H9 (cell line): ENCODE measurements around the gene OR2V1. TPM values are rescaled to one million over a fixed set of nuclear protein-coding genes. Genes with fewer than 3 reads are reported as not detected.

Experiments used
- DNase-seq: peaks from one replicate; pipeline ENCODE4 v3.0.0-alpha.2; 2017
- H2AFZ ChIP-seq: one replicate; pipeline ENCODE4 v1.6.1; 2013; ENCODE audit warnings: mild to moderate bottlenecking, low read length, control low read depth, moderate library complexity
- H2AK5ac ChIP-seq: 2 replicates; pipeline ENCODE4 v1.6.1; 2013; ENCODE audit warnings: low read length, control low read depth, mixed read lengths; ENCODE audit not compliant: insufficient read length
- H2BK120ac ChIP-seq: one replicate; pipeline ENCODE4 v1.6.1; 2013; ENCODE audit warnings: low read depth, mild to moderate bottlenecking, low read length, control low read depth, inconsistent platforms; ENCODE audit not compliant: poor library complexity, severe bottlenecking
- H2BK12ac ChIP-seq: 2 replicates; pipeline ENCODE4 v1.6.1; 2013; ENCODE audit warnings: low read length, control low read depth, mixed read lengths, low read depth; ENCODE audit not compliant: insufficient read length
- H2BK15ac ChIP-seq: 2 replicates; pipeline ENCODE4 v1.6.1; 2013; ENCODE audit warnings: low read depth, low read length, control low read depth
- H2BK20ac ChIP-seq: one replicate; pipeline ENCODE4 v1.6.1; 2013; ENCODE audit warnings: low read depth, mild to moderate bottlenecking, low read length, control low read depth, inconsistent platforms; ENCODE audit not compliant: poor library complexity, severe bottlenecking
- H2BK5ac ChIP-seq: 2 replicates; pipeline ENCODE4 v1.6.1; 2013; ENCODE audit warnings: low read length, control low read depth, mixed read lengths; ENCODE audit not compliant: insufficient read length
- H3K14ac ChIP-seq: 2 replicates; pipeline ENCODE4 v1.6.1; 2013; ENCODE audit warnings: low read length, control low read depth; ENCODE audit not compliant: insufficient read depth
- H3K18ac ChIP-seq: 2 replicates; pipeline ENCODE4 v1.6.1; 2013; ENCODE audit warnings: low read depth, mild to moderate bottlenecking, mixed read lengths, low read length, control low read depth; ENCODE audit not compliant: insufficient read length
- H3K23ac ChIP-seq: 2 replicates; pipeline ENCODE4 v1.6.1; 2013; ENCODE audit warnings: low read length, control low read depth, mixed read lengths, low read depth; ENCODE audit not compliant: insufficient read length
- H3K23me2 ChIP-seq: 2 replicates; pipeline ENCODE4 v1.6.1; 2013; ENCODE audit warnings: low read depth, mild to moderate bottlenecking, mixed read lengths, low read length, control low read depth; ENCODE audit not compliant: insufficient read length, poor library complexity, severe bottlenecking
- H3K27ac ChIP-seq: 2 replicates; pipeline ENCODE4 v1.5.1; 2013; ENCODE audit warnings: low read length, control low read depth, mixed read lengths, low read depth; ENCODE audit not compliant: insufficient read length
- H3K27me3 ChIP-seq: 2 replicates; pipeline ENCODE4 v1.6.1; 2013; ENCODE audit warnings: low read length, control low read depth, inconsistent platforms; ENCODE audit not compliant: insufficient read depth
- H3K4ac ChIP-seq: 2 replicates; pipeline ENCODE4 v1.6.1; 2013; ENCODE audit warnings: low read depth, mild to moderate bottlenecking, control low read depth, inconsistent platforms, low read length, moderate library complexity
- H3K4me1 ChIP-seq: 2 replicates; pipeline ENCODE4 v1.6.1; 2013; ENCODE audit warnings: low read length, control low read depth, inconsistent platforms; ENCODE audit not compliant: insufficient read depth
- H3K4me2 ChIP-seq: 2 replicates; pipeline ENCODE4 v1.6.1; 2013; ENCODE audit warnings: low read length, control low read depth, mixed read lengths; ENCODE audit not compliant: insufficient read length, insufficient read depth
- H3K56ac ChIP-seq: 2 replicates; pipeline ENCODE4 v1.6.1; 2013; ENCODE audit warnings: low read depth, mild to moderate bottlenecking, mixed read lengths, low read length, control low read depth; ENCODE audit not compliant: insufficient read length
- H3K79me1 ChIP-seq: 2 replicates; pipeline ENCODE4 v1.6.1; 2013; ENCODE audit warnings: low read depth, mild to moderate bottlenecking, moderate library complexity, low read length, control low read depth, inconsistent platforms; ENCODE audit not compliant: insufficient read depth, poor library complexity, severe bottlenecking
- H3K79me2 ChIP-seq: 2 replicates; pipeline ENCODE4 v1.6.1; 2013; ENCODE audit warnings: low read length, control low read depth, inconsistent platforms; ENCODE audit not compliant: insufficient read depth
- H3K9ac ChIP-seq: 2 replicates; pipeline ENCODE4 v1.6.1; 2013; ENCODE audit warnings: low read length, control low read depth, mixed read lengths; ENCODE audit not compliant: insufficient read length; ENCODE audit errors: extremely low read depth
- H3K9me3 ChIP-seq: one replicate; pipeline ENCODE4 v1.6.1; 2013; ENCODE audit warnings: low read depth, low read length, inconsistent platforms; ENCODE audit not compliant: control insufficient read depth
- H3T11ph ChIP-seq: one replicate; pipeline ENCODE4 v1.6.1; 2013; ENCODE audit warnings: mild to moderate bottlenecking, low read length, control low read depth, inconsistent platforms
- H4K20me1 ChIP-seq: one replicate; pipeline ENCODE4 v1.6.1; 2013; ENCODE audit not compliant: control insufficient read depth, insufficient read length, insufficient read depth
- H4K5ac ChIP-seq: 2 replicates; pipeline ENCODE4 v1.6.1; 2013; ENCODE audit warnings: low read depth, mild to moderate bottlenecking, mixed read lengths, low read length, control low read depth; ENCODE audit not compliant: insufficient read length
- H4K8ac ChIP-seq: replicated peaks from 2 replicates; pipeline ENCODE4 v1.6.1; 2013; ENCODE audit warnings: low read length, control low read depth, mixed read lengths, low read depth; ENCODE audit not compliant: insufficient read length
- H4K91ac ChIP-seq: 2 replicates; pipeline ENCODE4 v1.6.1; 2013; ENCODE audit warnings: low read depth, mild to moderate bottlenecking, moderate library complexity, mixed read lengths, low read length, control low read depth; ENCODE audit not compliant: insufficient read length
- H3K27ac Mint-ChIP-seq, 3 experiments: 2 replicates in 2 of 3; 3 replicates in 1 of 3; pipeline ENCODE4 v1.8.0; 2020 to 2021; ENCODE audit warnings: mixed read lengths in 3 of 3, mild to moderate bottlenecking in 1 of 3, moderate library complexity in 1 of 3
- H3K27me3 Mint-ChIP-seq: 2 replicates; pipeline ENCODE4 v1.8.0; 2021; ENCODE audit warnings: low read depth, mild to moderate bottlenecking, moderate library complexity, mixed read lengths
- H3K36me3 Mint-ChIP-seq, 3 experiments: 2 replicates in 2 of 3; 3 replicates in 1 of 3; pipeline ENCODE4 v1.8.0; 2020 to 2021; ENCODE audit warnings: low read depth in 3 of 3, mixed read lengths in 3 of 3; ENCODE audit not compliant: insufficient read depth in 1 of 3
- H3K4me1 Mint-ChIP-seq, 2 experiments: 2 replicates each; pipeline ENCODE4 v1.8.0; 2020; ENCODE audit warnings: mixed read lengths in 2 of 2
- H3K4me3 Mint-ChIP-seq, 2 experiments: 2 replicates in 1 of 2; 3 replicates in 1 of 2; pipeline ENCODE4 v1.8.0; 2020 to 2021; ENCODE audit warnings: mild to moderate bottlenecking in 2 of 2, mixed read lengths in 2 of 2, moderate library complexity in 1 of 2
- H3K9me3 Mint-ChIP-seq, 2 experiments: 2 replicates in 1 of 2; 3 replicates in 1 of 2; pipeline ENCODE4 v1.8.0; 2020; ENCODE audit warnings: mild to moderate bottlenecking in 2 of 2, mixed read lengths in 2 of 2, moderate library complexity in 1 of 2
- CTCF ChIP-seq: fragments of 200-600 bp; sonication (generic); conservative IDR thresholded peaks from 3 replicates; pipeline ENCODE4 v1.8.0; 2021; ENCODE audit warnings: antibody characterized with exemption, mild to moderate bottlenecking
- WGBS: extraction: QIAGEN DNeasy Blood & Tissue Kit; methylation state at CpG from one replicate; pipeline ENCODE4 v1.1.7; 2013; ENCODE audit warnings: missing lambda C conversion rate, low lambda C conversion rate, mixed read lengths; ENCODE audit not compliant: insufficient read length; ENCODE audit errors: extremely low coverage; 5-methylcytosine and 5-hydroxymethylcytosine counted together
- total RNA-seq: library from RNA; stranded (reverse); gene quantifications from 2 replicates; pipeline ENCODE4 v1.2.1, GENCODE V29; 2021

The OR2V1 gene
- total RNA-seq, 1 experiment from 2014 or later = not detected

GRCh38 chr5:181160152-181160754, 29.3 kb upstream of the OR2V1 start:
- no CpG with 5 or more reads among the region's 21 CpGs for WGBS

More at GRCh38 chr5:181160152-181160754, 29.3 kb upstream of the OR2V1 start:
- Histone ChIP-seq H3K4ac (peak overlapping the region; percentile 64; the same call in 1 of the 2 replicates), H2BK120ac (peak overlapping the region; percentile 85), H4K8ac (no peak overlapping the region), H3K27me3 (no peaks in the 10 kb centered on the region), H3K9me3 (no peaks in the 10 kb centered on the region), H3K18ac (peak overlapping the region; percentile 91), H3K27ac (no peak overlapping the region), H3K23me2 (peaks cover 8% of the 10 kb centered on the region), H2BK12ac (peak overlapping the region; percentile 85), H4K20me1 (no peaks in the 10 kb centered on the region), H2BK5ac (no peak overlapping the region), H2AFZ (no peak overlapping the region), H3K79me1 (no peaks in the 10 kb centered on the region), H3K14ac (peak overlapping the region; percentile 91), H3K56ac (no peak overlapping the region), H3K4me1 (no peaks in the 10 kb centered on the region), H4K91ac (no peak overlapping the region), H3K4me2 (peak overlapping the region; percentile 12), H4K5ac (no peak overlapping the region), H3T11ph (no peak overlapping the region), H3K79me2 (no peaks in the 10 kb centered on the region), H2AK5ac (no peak overlapping the region), H3K23ac (no peak overlapping the region), H2BK15ac (peak overlapping the region; percentile 60), H3K9ac (no peak overlapping the region), H2BK20ac (no peak overlapping the region)
- no peak for TF ChIP-seq CTCF
- peaks cover 39% of the 10 kb centered on the region for H3K27me3 Mint-ChIP-seq
- peak overlapping the region; percentile 74 to 97 (median 93); a peak in 5 of 7 replicates for H3K27ac Mint-ChIP-seq
- H3K4me3 Mint-ChIP-seq = peak overlapping the region; percentile 44 to 45; a peak in 4 of 5 replicates
- no peaks in the 10 kb centered on the region; a peak in 1 of 7 replicates for H3K36me3 Mint-ChIP-seq
- DNase-seq = peak; percentile 75
- no peaks in the 10 kb centered on the region; a peak in 4 of 5 replicates for H3K9me3 Mint-ChIP-seq
- peaks cover 18 to 28% of the 10 kb centered on the region in 2 experiments for H3K4me1 Mint-ChIP-seq
